GM12864 (cell line): ENCODE data around the gene FMOD.

Experiments
- DNase-seq: peaks from one replicate; pipeline ENCODE4 v3.0.0-alpha.2; 2011; ENCODE audit warnings: low read depth
- H3K4me3 ChIP-seq: 2 replicates; pipeline ENCODE4 v1.5.1; 2011; ENCODE audit warnings: mild to moderate bottlenecking, low read depth, low read length, control low read depth
- TF ChIP-seq, protein P1 (sequence below): IDR thresholded peaks from 2 replicates; pipeline ENCODE4 v1.5.1; 2011; ENCODE audit warnings: low read depth, mild to moderate bottlenecking, moderate library complexity, low read length, control low read depth, inconsistent platforms; ENCODE audit errors: missing control alignments

Gene FMOD

DNA sequence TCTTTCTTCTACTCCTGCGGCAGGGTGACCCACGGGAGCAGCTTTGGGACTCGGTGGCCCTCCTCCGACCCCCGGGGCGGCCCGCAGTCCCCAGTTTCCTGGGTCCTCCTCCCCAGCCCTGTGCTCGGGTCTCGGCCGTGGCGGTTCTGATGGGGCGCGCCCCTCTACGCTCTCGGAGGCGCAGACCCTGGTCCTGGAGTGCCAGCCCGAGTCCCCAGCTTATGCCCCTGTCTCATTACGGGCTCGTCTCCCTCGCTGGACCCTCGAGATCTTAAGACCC, 45.2 kb downstream of the FMOD start:
- H3K4me3 ChIP-seq, result peak overlapping the region; percentile 93
- DNase-seq, result no peak
- TF ChIP-seq, protein P1, sequence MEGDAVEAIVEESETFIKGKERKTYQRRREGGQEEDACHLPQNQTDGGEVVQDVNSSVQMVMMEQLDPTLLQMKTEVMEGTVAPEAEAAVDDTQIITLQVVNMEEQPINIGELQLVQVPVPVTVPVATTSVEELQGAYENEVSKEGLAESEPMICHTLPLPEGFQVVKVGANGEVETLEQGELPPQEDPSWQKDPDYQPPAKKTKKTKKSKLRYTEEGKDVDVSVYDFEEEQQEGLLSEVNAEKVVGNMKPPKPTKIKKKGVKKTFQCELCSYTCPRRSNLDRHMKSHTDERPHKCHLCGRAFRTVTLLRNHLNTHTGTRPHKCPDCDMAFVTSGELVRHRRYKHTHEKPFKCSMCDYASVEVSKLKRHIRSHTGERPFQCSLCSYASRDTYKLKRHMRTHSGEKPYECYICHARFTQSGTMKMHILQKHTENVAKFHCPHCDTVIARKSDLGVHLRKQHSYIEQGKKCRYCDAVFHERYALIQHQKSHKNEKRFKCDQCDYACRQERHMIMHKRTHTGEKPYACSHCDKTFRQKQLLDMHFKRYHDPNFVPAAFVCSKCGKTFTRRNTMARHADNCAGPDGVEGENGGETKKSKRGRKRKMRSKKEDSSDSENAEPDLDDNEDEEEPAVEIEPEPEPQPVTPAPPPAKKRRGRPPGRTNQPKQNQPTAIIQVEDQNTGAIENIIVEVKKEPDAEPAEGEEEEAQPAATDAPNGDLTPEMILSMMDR, result no peak

DNA sequence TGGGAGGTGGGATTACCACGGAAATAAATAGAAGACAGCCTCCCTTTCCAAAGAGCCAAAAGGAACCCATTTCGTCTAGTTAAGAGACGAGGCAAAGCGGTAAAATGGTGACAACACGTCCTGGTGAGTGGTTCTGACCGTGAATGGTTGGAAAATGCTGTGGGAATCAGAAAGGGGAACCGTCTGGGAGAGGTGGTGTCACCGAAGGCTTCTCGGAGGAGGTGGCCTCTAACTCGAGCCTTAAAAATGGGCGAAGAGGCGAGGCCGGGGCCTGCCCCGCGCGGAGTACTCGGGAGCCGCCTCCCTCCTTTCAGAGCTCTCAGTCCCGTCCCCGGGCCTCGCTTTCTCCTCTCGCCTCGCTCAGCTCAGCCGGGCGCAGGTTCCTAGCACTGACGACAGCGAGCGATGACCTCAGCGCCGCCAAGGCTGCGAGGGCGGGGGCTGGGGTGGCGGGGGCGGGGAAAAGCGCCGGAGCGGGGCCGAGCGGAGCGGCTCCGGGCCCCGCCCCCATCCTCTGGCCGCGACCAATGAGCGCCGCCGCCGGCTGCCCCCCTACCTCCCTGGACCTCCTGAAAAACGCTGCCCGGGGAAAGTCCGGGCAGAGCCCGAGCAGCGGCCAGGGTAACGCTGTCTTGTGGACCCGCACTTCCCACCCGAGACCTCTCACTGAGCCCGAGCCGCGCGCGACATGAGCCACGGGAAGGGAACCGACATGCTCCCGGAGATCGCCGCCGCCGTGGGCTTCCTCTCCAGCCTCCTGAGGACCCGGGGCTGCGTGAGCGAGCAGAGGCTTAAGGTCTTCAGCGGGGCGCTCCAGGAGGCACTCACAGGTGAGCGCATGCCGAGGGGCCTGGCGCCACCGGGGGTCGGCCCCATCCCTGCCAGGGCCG, 45.8 kb downstream of the FMOD start, which contains the start of gene BTG2:
Gene BTG2, plus strand, starts transcription at position 601 of the 890 bp plus-strand sequence. Its CDS starts 88 bp downstream, at position 689.
- DNase-seq, result peak; percentile 79
- TF ChIP-seq, protein P1, result no peak
- H3K4me3 ChIP-seq, result peak within 1 kb of the TSS; percentile 93

DNA sequence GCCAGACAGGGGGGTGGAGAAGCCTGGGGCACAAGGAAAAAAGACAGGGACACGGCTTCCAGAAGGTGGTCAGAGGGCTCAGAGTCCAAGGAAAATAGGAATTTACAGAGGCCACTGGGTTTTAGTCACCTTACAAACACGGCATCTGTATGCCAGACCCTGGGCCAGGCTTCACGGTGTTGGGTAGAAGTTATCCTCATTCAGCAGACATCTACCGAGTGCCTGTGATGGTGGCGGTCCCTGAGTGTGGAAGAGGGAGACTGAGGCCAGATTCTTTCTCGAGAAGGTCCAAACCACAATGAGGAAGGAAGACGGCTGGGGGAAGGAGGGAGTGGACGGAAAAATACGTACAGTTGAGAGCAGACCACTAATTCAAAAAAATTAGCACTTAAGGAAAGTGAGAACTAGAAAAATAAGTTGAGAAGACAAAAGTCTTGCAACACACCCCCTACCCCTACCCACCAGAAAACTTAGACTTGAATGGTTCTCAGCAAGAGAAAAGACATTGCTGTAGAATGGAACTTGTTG, 46.5 kb downstream of the FMOD start:
- TF ChIP-seq, protein P1, result no peak
- DNase-seq, result no peak
- H3K4me3 ChIP-seq, result peak overlapping the region; percentile 65

DNA sequence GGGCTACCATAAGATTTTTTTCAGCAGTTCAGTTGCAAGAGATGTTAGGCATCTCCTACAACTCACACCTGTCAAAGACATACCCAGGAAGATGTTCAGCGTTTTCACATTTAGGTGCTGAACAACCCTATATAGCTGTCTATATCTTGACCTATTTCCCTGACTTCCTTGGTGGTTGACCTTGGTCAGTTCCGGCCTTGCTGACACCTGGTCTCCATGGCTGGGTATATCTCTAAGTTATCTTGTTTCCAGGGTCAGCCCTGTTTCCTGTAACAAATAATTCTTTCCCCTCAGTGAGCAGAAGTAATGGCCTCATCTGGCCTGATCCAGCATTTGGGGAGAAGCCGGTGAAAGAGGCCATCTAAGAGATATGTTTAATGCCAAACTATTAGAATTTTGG, 48.0 kb downstream of the FMOD start:
- no peak overlapping the region for H3K4me3 ChIP-seq
- no peak for DNase-seq
- TF ChIP-seq, protein P1, result no peak

DNA sequence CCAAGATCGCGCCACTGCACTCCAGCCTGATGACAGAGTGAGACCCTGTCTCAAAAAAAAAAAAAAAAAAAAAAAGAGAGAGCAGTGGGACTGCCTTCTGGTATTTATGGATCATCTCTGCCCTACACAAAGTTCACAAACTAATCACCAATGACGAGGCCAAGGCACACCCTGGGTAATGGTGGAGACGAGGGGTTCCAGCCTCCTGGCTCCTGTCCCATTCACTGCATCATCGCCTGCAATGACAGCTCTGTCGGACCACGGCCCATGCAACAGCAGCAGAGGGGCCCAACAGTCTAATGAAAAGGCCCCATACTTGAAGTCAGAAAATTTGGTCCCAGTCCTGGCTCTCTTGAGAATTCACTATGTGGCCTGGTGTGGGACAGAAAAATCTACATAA, 48.5 kb downstream of the FMOD start:
- TF ChIP-seq, protein P1, result no peak
- no peak overlapping the region for H3K4me3 ChIP-seq
- DNase-seq, result no peak

DNA sequence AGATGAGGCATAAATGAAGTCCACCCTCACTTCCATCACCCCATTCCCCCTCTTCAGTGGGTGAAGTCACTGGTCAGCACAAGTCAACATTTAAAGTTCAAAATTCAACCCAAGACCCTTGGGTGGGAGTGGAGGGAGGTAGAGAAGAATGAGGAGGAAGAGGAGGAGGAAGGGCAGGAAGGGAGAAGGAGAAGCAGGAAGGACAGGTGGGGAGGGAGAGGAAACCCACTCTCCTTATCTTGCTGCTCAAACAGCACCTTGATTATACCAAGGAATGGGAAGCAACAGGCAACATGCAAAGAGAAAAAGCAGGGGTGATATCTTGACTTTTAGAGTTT, 49.6 kb downstream of the FMOD start:
- DNase-seq, result no peak
- TF ChIP-seq, protein P1, result no peak
- peak overlapping the region; percentile 14; the same call in 1 of the 2 replicates for H3K4me3 ChIP-seq
